Natural killer cell treated with Interleukin-12 subunit alpha and Interleukin-12 subunit beta and Interleukin-15 and Interleukin-18, amount 100 ng/mL, for 72 hours (primary cell): ENCODE results near the gene FOXD4L1. TPM values are rescaled to one million over a fixed set of nuclear protein-coding genes. Genes with fewer than 3 reads are reported as not detected.
"Not testable (repeated sequence)": the region's sequence is repeated elsewhere in the genome, so short reads cannot be mapped to it uniquely, and the experiment has no call there.

ENCODE experiments used
- ATAC-seq, 2 donors: fragments of 150-1000 bp; cut with Tn5 transposase in 1 of 2; sonication (Bioruptor Pico), chemical (Tn5 transposase) in 1 of 2; 2 replicates each; pipeline ENCODE4 v1.10.0; 2021
- DNase-seq: peaks from one replicate; pipeline ENCODE4 v3.0.0; 2022; ENCODE audit warnings: low spot score
- H3K27ac Mint-ChIP-seq, 2 donors: 1 replicate in 1 of 2; 2 replicates in 1 of 2; pipeline ENCODE4 v1.8.0; 2022; ENCODE audit warnings: mixed read lengths in 2 of 2, mild to moderate bottlenecking in 1 of 2, moderate library complexity in 1 of 2
- H3K27me3 Mint-ChIP-seq, 2 donors: 1 replicate in 1 of 2; 2 replicates in 1 of 2; pipeline ENCODE4 v1.8.0; 2022; ENCODE audit warnings: mixed read lengths in 2 of 2
- H3K36me3 Mint-ChIP-seq: one replicate; pipeline ENCODE4 v1.8.0; 2022; ENCODE audit warnings: mixed read lengths
- H3K4me1 Mint-ChIP-seq, 2 donors: 1 replicate in 1 of 2; 2 replicates in 1 of 2; pipeline ENCODE4 v1.8.0; 2022; ENCODE audit warnings: low read depth in 2 of 2, mixed read lengths in 2 of 2, mild to moderate bottlenecking in 1 of 2
- H3K4me3 Mint-ChIP-seq: one replicate; pipeline ENCODE4 v1.8.0; 2022; ENCODE audit warnings: mixed read lengths
- H3K9me3 Mint-ChIP-seq: 2 replicates; pipeline ENCODE4 v1.8.0; 2022; ENCODE audit warnings: mixed read lengths
- total RNA-seq, 2 donors: library from RNA; stranded (reverse); gene quantifications; one replicate each; pipeline ENCODE4 v1.2.3, GENCODE V29; 2022

Gene FOXD4L1
- total RNA-seq: under 1 TPM; 0.17 to 0.31 TPM

DNA sequence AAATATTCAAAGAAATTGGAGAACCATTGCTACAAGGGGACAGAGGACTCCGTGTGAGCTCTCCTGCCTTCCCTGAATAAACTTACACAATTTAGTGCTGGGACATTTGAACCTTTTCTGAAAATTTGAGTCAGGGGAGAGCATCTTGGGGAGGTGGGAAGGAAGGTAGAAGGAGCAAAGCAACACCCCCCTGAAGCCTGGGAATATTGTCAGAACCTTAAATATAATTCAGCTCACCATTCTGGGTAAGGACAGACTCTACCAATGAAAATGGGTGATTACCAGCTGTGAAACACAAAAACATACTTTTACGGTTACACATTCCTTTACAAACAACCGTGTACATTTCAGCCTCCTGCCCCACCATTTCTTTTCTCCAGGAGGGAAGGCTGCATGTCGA, at the start of gene FOXD4L1:
Gene FOXD4L1 (plus strand): TSS at position 301 of the 400 bp plus-strand sequence. CDS start 592 bp downstream, outside the sequence.
- peak within 1 kb of the TSS; percentile 46 for H3K4me3 Mint-ChIP-seq
- peaks cover 12 to 14% of the 10 kb centered on the region in 2 donors for H3K4me1 Mint-ChIP-seq
- not testable (repeated sequence) for H3K36me3 Mint-ChIP-seq, H3K9me3 Mint-ChIP-seq, H3K27ac Mint-ChIP-seq, DNase-seq, ATAC-seq
- peaks cover 18 to 24% of the 10 kb centered on the region in 2 donors for H3K27me3 Mint-ChIP-seq

DNA sequence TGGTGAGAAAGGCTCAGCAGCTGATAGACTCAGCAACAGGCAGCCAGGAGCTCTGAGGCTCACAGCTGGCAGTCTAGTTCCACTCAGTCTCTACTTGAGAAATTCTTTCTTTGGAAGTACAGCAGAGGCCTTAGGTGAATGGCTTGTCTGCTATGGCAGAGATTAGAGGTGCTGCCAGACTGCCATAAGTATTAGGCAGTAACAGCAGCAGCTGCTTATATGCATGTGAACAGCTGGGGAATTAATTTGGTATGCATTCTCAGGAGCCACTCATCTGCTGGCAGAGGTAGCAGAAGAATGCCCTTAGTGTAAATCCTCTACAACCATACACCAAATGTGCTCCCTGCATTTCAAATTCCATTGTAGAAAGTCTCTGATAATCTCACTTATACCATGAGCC, 32.7 kb upstream of the FOXD4L1 start:
- H3K36me3 Mint-ChIP-seq, H3K27ac Mint-ChIP-seq, H3K4me1 Mint-ChIP-seq, H3K27me3 Mint-ChIP-seq, H3K9me3 Mint-ChIP-seq, DNase-seq, H3K4me3 Mint-ChIP-seq, ATAC-seq: not testable (repeated sequence)

DNA sequence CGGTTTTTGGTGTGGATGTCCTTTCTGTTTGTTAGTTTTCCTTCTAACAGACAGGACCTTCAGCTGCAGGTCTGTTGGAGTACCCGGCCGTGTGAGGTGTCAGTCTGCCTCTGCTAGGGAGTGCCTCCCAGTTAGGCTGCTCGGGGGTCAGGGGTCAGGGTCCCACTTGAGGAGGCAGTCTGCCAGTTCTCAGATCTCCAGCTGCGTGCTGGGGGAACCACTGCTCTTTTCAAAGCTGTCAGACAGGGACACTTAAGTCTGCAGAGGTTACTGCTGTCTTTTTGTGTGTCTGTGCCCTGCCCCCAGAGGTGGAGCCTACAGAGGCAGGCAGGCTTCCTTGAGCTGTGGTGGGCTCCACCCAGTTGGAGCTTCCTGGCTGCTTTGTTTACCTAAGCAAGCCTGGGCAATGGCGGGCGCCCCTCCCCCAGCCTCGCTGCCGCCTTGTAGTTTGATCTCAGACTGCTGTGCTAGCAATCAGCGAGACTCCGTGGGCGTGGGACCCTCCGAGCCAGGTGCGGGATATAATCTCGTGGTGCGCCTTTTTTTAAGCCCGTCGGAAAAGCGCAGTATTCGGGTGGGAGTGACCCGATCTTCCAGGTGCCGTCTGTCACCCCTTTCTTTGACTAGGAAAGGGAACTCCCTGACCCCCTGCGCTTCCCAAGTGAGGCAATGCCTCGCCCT, 21.6 kb upstream of the FOXD4L1 start:
- not testable (repeated sequence) for H3K9me3 Mint-ChIP-seq, H3K4me1 Mint-ChIP-seq, H3K4me3 Mint-ChIP-seq, H3K27ac Mint-ChIP-seq, DNase-seq, H3K27me3 Mint-ChIP-seq, ATAC-seq, H3K36me3 Mint-ChIP-seq

DNA sequence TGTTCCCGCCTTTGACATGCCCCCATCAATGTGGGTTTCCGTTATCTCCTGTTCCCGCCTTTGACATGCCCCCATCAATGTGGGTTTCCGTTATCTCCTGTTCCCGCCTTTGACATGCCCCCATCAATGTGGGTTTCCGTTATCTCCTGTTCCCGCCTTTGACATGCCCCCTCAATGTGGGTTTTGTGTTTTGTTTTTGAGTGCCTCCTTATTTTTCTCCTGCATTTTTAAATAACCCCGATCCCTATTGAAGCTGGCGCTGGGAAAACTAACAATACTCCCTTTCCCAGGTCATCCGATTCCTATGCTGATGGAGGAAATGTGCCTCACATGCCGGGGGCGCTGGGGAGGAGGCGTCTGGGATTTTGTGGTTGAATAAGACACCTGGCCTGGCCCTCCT, 1.9 kb upstream of the FOXD4L1 start:
- peaks cover 9 to 16% of the 10 kb centered on the region in 2 donors for H3K27me3 Mint-ChIP-seq
- not testable (repeated sequence) for H3K36me3 Mint-ChIP-seq, H3K27ac Mint-ChIP-seq, DNase-seq, H3K4me3 Mint-ChIP-seq, H3K9me3 Mint-ChIP-seq, H3K4me1 Mint-ChIP-seq, ATAC-seq

DNA sequence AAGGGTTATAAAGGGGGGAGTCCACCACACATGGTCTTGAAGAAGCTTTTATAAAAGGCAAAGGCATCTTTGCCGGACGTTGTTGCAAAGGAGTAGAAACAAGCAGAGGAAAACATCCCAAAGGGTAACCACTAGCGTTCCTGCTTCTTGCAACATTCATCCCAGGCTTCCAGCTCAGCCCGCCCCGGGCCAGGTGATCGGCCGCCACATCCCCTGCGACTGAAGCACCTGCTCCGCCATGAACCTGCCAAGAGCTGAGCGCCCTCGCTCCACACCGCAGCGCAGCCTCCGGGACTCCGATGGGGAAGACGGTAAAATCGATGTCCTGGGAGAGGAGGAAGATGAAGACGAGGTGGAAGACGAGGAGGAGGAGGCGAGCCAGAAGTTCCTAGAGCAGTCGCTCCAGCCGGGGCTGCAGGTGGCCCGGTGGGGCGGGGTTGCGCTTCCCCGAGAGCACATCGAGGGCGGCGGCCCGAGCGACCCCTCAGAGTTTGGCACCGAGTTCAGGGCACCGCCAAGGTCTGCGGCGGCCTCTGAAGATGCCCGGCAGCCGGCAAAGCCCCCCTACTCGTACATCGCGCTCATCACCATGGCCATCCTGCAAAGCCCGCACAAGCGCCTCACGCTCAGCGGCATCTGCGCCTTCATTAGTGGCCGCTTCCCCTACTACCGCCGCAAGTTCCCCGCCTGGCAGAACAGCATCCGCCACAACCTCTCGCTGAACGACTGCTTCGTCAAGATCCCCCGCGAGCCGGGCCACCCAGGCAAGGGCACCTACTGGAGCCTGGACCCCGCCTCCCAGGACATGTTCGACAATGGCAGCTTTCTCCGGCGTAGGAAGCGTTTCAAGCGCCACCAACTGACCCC, 787 bp downstream of the FOXD4L1 start:
- peak; percentile 58 for DNase-seq
- not testable (repeated sequence) for H3K9me3 Mint-ChIP-seq, H3K36me3 Mint-ChIP-seq, ATAC-seq, H3K27ac Mint-ChIP-seq
- H3K27me3 Mint-ChIP-seq: peaks cover 18 to 24% of the 10 kb centered on the region in 2 donors
- H3K4me1 Mint-ChIP-seq: peaks cover 12 to 14% of the 10 kb centered on the region in 2 donors
- H3K4me3 Mint-ChIP-seq: peak overlapping the region; percentile 30

DNA sequence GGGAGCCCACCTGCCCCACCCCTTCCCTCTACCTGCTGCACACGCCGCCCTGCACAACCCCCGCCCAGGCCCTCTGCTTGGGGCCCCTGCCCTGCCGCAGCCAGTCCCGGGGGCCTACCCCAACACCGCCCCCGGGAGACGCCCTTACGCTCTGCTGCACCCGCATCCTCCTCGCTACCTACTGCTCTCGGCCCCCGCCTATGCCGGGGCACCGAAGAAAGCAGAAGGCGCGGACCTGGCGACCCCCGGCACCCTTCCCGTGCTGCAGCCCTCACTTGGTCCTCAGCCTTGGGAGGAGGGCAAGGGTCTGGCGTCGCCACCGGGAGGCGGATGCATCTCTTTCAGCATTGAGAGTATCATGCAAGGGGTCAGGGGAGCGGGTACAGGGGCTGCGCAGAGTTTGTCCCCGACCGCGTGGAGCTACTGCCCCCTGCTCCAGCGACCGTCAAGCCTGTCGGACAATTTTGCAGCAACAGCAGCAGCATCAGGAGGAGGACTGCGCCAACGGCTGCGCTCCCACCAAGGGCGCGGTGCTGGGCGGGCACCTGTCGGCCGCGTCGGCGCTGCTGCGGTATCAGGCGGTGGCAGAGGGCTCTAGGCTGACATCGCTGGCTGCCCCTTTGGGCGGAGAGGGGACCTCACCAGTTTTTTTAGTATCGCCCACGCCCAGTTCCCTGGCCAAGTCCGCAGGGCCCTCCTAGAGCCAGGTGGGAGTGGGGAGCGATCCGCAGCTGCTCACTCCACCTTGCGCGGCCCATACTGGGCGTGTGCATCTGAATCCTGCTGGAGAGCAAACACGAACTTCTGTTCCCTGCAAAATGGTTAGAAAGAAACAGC, 1.6 kb downstream of the FOXD4L1 start:
- peaks cover 18 to 24% of the 10 kb centered on the region in 2 donors for H3K27me3 Mint-ChIP-seq
- not testable (repeated sequence) for H3K9me3 Mint-ChIP-seq, H3K27ac Mint-ChIP-seq, ATAC-seq, H3K36me3 Mint-ChIP-seq
- H3K4me1 Mint-ChIP-seq: peaks cover 12 to 14% of the 10 kb centered on the region in 2 donors
- peak; percentile 58 for DNase-seq
- peak overlapping the region; percentile 50 for H3K4me3 Mint-ChIP-seq

DNA sequence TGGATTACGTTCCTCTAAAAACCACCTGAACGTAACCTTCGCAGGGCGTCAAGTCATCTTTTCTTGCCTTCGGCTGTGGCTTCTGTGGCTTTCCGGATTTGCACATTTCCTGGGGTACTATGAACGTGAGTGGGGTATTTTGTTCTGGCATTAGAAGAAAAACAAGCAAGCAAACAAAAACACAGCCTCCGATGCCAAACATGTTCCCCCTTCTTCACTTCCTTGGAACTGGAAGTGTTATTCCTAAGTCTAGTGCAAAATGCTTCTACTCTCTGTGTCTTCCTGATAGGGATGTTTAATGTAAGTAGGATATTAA, 2.2 kb downstream of the FOXD4L1 start:
- Mint-ChIP-seq H3K27me3 (peaks cover 18 to 24% of the 10 kb centered on the region in 2 donors), H3K4me1 (peaks cover 12 to 14% of the 10 kb centered on the region in 2 donors), H3K4me3 (peak overlapping the region; percentile 50)
- H3K9me3 Mint-ChIP-seq, DNase-seq, ATAC-seq, H3K36me3 Mint-ChIP-seq, H3K27ac Mint-ChIP-seq: not testable (repeated sequence)

DNA sequence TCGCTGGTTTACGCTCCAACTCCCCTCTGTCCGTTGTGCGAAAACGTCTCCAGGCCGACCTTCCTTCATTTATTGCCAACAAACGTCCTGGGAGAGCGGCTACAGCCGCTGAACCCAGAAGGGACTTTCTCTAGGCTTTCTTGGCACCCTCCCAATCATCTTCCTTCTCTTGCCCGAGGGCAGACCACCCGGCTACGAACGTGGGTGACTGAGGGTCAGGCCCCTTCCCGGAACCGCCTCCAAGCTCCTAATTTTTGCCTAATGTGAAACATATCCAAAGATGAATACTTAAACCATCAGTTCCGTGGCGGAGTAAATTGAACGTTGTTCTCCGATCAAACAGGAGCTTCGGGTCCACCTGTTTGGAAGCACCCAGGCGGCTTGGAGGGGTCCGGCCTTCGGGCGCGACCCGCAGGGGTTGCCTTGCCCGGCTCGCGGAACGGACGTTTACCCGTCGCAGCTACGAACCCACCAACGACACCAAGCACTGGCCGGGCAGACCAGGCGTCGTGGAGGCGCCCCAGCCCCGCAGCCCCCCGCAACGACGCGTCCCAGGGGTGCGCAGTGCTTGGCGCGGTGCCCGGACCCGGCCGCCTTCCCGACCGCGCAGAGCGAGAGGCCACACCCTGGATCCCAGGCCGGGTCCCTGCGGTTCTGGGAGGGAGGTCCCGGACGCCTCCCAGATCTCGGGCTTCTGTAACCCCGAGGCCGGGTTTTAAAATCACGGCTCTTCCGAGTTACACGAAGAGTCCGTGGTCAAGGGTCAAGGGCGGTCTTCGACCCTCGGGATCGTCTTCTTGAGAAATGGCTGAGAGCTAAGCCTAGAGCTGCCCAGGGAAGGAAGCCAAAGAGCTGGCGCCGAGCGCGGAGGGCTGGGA, 4.0 kb downstream of the FOXD4L1 start:
- peaks cover 18 to 24% of the 10 kb centered on the region in 2 donors for H3K27me3 Mint-ChIP-seq
- H3K27ac Mint-ChIP-seq, H3K9me3 Mint-ChIP-seq, H3K36me3 Mint-ChIP-seq, DNase-seq: not testable (repeated sequence)
- peak overlapping the region; percentile 72 for H3K4me3 Mint-ChIP-seq
- peaks cover 12 to 14% of the 10 kb centered on the region in 2 donors for H3K4me1 Mint-ChIP-seq
- ATAC-seq: peak in 1 of 2 donors; percentile 54

DNA sequence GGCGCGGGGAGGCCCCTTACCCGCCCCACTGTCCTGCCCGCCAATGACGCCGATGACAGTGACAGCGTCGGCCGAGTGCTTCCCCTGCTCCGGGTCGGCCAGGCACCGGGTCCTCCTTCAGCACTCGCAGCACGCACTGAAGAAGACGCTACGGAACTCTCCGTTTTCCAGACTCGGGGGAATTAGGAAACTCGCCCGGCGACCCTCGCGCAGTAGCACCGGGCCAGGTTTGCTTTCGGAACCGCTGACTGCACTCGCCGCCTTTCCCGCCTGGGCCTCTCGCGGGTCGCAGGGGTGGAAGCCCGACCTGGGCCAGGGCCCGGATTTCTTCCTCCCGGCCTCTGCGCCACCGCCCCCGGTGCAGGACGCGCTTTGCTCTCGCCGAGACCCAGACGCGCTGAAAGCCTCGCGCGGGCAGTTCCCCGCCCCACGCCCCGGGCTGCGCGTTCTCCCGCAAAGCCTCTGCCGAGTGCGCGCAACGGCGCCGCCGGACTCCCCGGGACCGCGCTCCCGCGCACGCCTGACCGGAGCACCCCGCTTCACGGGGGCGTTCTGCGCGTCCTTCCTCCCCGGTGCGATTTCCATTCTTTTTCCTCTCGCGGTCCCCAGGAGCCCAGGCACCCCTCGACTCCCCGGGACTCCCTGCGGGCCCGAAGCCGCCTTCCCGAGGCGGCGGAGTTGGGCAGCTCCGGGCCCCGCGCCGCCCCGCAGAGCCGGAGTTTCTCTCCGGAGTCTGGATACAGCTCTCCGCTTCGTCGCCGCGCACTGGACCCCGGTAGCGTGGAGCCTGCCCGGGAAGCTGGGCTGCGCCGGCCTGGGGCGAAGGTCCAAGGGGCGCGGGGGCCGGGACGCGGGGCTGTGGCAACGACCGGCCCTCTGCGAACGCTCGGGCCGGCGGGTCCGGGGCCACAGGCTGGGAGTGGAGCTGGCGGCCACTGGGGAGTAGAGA, 4.9 kb downstream of the FOXD4L1 start:
- H3K9me3 Mint-ChIP-seq, H3K36me3 Mint-ChIP-seq, H3K27ac Mint-ChIP-seq: not testable (repeated sequence)
- peak; percentile 88 to 92 for ATAC-seq
- peak overlapping the region; percentile 71 for H3K4me3 Mint-ChIP-seq
- H3K27me3 Mint-ChIP-seq: peaks cover 13 to 19% of the 10 kb centered on the region in 2 donors
- peaks cover 12 to 14% of the 10 kb centered on the region in 2 donors for H3K4me1 Mint-ChIP-seq
- DNase-seq: peak; percentile 78

DNA sequence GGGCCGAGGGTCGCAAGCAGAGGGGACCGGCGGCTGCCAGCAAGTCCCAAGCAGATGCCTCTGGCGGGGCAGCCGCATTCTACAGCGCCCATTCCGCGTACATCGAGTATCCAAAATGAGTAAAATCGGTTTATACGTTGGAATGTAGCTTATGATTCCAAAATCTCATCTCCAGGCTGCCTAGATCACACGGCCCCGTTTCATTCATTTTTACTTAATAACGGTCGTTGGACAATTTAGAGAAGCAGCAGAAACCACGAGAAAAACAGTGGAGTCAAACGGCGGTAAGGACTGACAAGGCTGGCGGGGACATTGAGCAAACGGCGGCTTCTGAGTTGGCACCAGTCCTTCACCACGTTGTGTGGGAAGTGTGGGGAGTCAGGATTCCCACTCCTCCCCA, 5.6 kb downstream of the FOXD4L1 start:
- not testable (repeated sequence) for DNase-seq, ATAC-seq, H3K4me3 Mint-ChIP-seq, H3K9me3 Mint-ChIP-seq, H3K36me3 Mint-ChIP-seq, H3K27ac Mint-ChIP-seq
- Mint-ChIP-seq H3K4me1 (peaks cover 12 to 14% of the 10 kb centered on the region in 2 donors), H3K27me3 (peaks cover 15 to 16% of the 10 kb centered on the region in 2 donors)

DNA sequence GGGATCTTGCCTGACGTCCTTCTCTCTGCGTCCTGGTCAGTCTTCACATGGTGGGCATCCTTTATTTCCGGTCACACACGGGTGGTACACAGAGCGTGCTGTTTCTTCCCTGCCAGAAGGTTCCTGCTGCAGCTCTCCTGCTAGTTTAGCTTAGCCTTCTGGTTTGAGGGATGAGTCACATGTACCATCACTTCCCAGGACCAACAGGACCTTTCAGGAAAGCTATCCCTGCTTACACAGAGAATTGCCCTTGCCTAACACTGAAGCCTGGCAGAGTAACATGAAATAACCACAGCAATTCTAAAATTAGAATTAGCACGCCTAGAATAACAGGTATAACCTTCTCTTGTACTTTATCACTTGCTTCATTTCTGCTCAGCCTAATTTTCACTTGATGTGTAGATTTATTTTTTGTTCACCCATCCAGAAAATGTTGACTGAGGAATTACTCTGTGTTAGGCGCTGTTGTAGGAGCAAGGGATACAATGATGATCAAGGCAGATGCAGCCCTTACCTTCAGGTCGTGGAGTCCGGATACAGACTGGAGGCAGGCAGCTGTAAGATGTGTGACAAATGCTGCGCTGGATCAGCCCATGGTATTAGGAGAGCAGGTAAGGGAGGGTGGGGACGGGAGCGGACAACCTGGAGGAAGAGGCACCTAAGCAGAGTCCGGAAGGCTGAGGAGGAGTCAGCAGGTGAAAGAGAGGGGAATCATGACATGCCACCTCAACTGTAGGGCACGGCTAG, 9.1 kb downstream of the FOXD4L1 start:
- H3K9me3 Mint-ChIP-seq, ATAC-seq, H3K36me3 Mint-ChIP-seq, H3K4me1 Mint-ChIP-seq, DNase-seq, H3K27ac Mint-ChIP-seq, H3K4me3 Mint-ChIP-seq: not testable (repeated sequence)
- H3K27me3 Mint-ChIP-seq: peaks cover 7 to 12% of the 10 kb centered on the region in 2 donors
